Liver (tissue), 9 donors: ENCODE results near the gene EFCAB14. TPM values are rescaled to one million over a fixed set of nuclear protein-coding genes. Genes with fewer than 3 reads are reported as not detected.

Source experiments
- DNase-seq: peaks from one replicate; pipeline ENCODE4 v3.0.0-alpha.2; 2017; ENCODE audit warnings: low spot score
- H3K27ac ChIP-seq, 2 donors: one replicate each; pipeline ENCODE4 v1.7.0; 2013; ENCODE audit warnings: inconsistent platforms in 2 of 2, low read length in 2 of 2, control low read depth in 1 of 2, low read depth in 1 of 2, mild to moderate bottlenecking in 1 of 2
- H3K27me3 ChIP-seq, 4 donors: one replicate each; pipeline versions ENCODE4 v1.6.1 to v1.7.0; 2013; ENCODE audit warnings: low read length in 3 of 4, inconsistent platforms in 1 of 4, mild to moderate bottlenecking in 1 of 4, moderate library complexity in 1 of 4; ENCODE audit not compliant: control insufficient read depth in 4 of 4, insufficient read depth in 4 of 4
- H3K36me3 ChIP-seq, 4 donors: one replicate each; pipeline versions ENCODE4 v1.6.1 to v1.7.0; 2013; ENCODE audit warnings: low read length in 3 of 4, mild to moderate bottlenecking in 3 of 4, low read depth in 1 of 4, moderate library complexity in 1 of 4; ENCODE audit not compliant: control insufficient read depth in 4 of 4, insufficient read depth in 3 of 4
- H3K4me1 ChIP-seq, 4 donors: one replicate each; pipeline versions ENCODE4 v1.6.1 to v1.7.0; 2013; ENCODE audit warnings: low read length in 3 of 4, mild to moderate bottlenecking in 3 of 4, moderate library complexity in 1 of 4; ENCODE audit not compliant: control insufficient read depth in 4 of 4, insufficient read depth in 4 of 4
- H3K4me3 ChIP-seq, 3 donors: one replicate each; pipeline versions ENCODE4 v1.6.1 to v1.7.0; 2013; ENCODE audit warnings: low read length in 3 of 3, control low read depth in 1 of 3, low read depth in 1 of 3, mild to moderate bottlenecking in 1 of 3
- H3K9ac ChIP-seq, 2 donors: one replicate each; pipeline ENCODE4 v1.7.0; 2013; ENCODE audit warnings: low read length in 2 of 2, mild to moderate bottlenecking in 2 of 2, moderate library complexity in 2 of 2, control low read depth in 1 of 2, low read depth in 1 of 2
- H3K9me3 ChIP-seq, 4 donors: one replicate each; pipeline versions ENCODE4 v1.6.1 to v1.7.0; 2013; ENCODE audit warnings: low read length in 3 of 4; ENCODE audit not compliant: control insufficient read depth in 4 of 4
- ATF3 ChIP-seq: IDR thresholded peaks from 2 replicates; pipeline ENCODE4 v1.6.1; 2016; ENCODE audit warnings: antibody characterized with exemption
- CTCF ChIP-seq: fragments of 150-350 bp; IDR thresholded peaks from 2 replicates; pipeline ENCODE4 v1.5.1; 2017; ENCODE audit warnings: improper control_type of control experiment, low read depth, low read length; ENCODE audit not compliant: missing input control
- EGR1 ChIP-seq, 2 donors: IDR thresholded peaks; 2 replicates each; pipeline ENCODE4 v1.6.1; 2016 to 2018; ENCODE audit warnings: antibody characterized with exemption in 2 of 2, low read depth in 2 of 2
- FOXA1 ChIP-seq: IDR thresholded peaks from 2 replicates; pipeline ENCODE4 v1.6.1; 2016; ENCODE audit warnings: antibody characterized with exemption
- FOXA2 ChIP-seq: IDR thresholded peaks from 2 replicates; pipeline ENCODE4 v1.6.1; 2016; ENCODE audit warnings: antibody characterized with exemption
- GABPA ChIP-seq, 2 donors: IDR thresholded peaks in 1 of 2; conservative IDR thresholded peaks in 1 of 2; 2 replicates each; pipeline ENCODE4 v1.6.1; 2016; ENCODE audit warnings: antibody characterized with exemption in 2 of 2, mild to moderate bottlenecking in 1 of 2, moderate library complexity in 1 of 2
- HNF4A ChIP-seq, 2 donors: conservative IDR thresholded peaks; 2 replicates each; pipeline ENCODE4 v1.6.1; 2016; ENCODE audit warnings: antibody characterized with exemption in 2 of 2, mild to moderate bottlenecking in 2 of 2
- HNF4G ChIP-seq: IDR thresholded peaks from 2 replicates; pipeline ENCODE4 v1.6.1; 2016; ENCODE audit warnings: antibody characterized with exemption
- JUND ChIP-seq, 2 donors: IDR thresholded peaks; 2 replicates each; pipeline ENCODE4 v1.6.1; 2016; ENCODE audit warnings: antibody characterized with exemption in 2 of 2
- MAX ChIP-seq: IDR thresholded peaks from 2 replicates; pipeline ENCODE4 v1.6.1; 2016; ENCODE audit warnings: antibody characterized with exemption
- NR2F2 ChIP-seq: IDR thresholded peaks from 2 replicates; pipeline ENCODE4 v1.6.1; 2016; ENCODE audit warnings: antibody characterized with exemption
- RAD21 ChIP-seq, 2 donors: IDR thresholded peaks; 2 replicates each; pipeline ENCODE4 v1.6.1; 2016; ENCODE audit warnings: antibody characterized with exemption in 2 of 2, mild to moderate bottlenecking in 2 of 2
- REST ChIP-seq: IDR thresholded peaks from 2 replicates; pipeline ENCODE4 v1.6.1; 2016; ENCODE audit warnings: antibody characterized with exemption, mild to moderate bottlenecking
- RXRA ChIP-seq, 2 donors: IDR thresholded peaks; 2 replicates each; pipeline ENCODE4 v1.6.1; 2017 to 2018; ENCODE audit warnings: antibody characterized with exemption in 2 of 2, mild to moderate bottlenecking in 1 of 2
- SP1 ChIP-seq: IDR thresholded peaks from 2 replicates; pipeline ENCODE4 v1.6.1; 2018; ENCODE audit warnings: antibody characterized with exemption, mild to moderate bottlenecking
- TAF1 ChIP-seq: conservative IDR thresholded peaks from 2 replicates; pipeline ENCODE4 v1.6.1; 2016; ENCODE audit warnings: antibody characterized with exemption, mild to moderate bottlenecking
- YY1 ChIP-seq: IDR thresholded peaks from 2 replicates; pipeline ENCODE4 v1.6.1; 2016; ENCODE audit warnings: antibody characterized with exemption, mild to moderate bottlenecking
- ZBTB33 ChIP-seq: IDR thresholded peaks from 2 replicates; pipeline ENCODE4 v1.6.1; 2016; ENCODE audit warnings: antibody characterized with exemption
- WGBS: extraction: QIAGEN DNeasy Blood & Tissue Kit; methylation state at CpG from one replicate; pipeline ENCODE4 v1.1.7; 2013; 5-methylcytosine and 5-hydroxymethylcytosine counted together
- polyA plus RNA-seq, 2 donors: library from polyadenylated mRNA; stranded (reverse) in 1 of 2; unstranded in 1 of 2; fragments of 200-250 nt in 1 of 2; fragments of >200 nt in 1 of 2; fragmentation: Nextera tagmentation in 1 of 2; extraction: Ambion mirVana in 1 of 2; gene quantifications; one replicate each; pipeline versions ENCODE4 v1.2.1 to v1.2.3, GENCODE V29; 2013 to 2015
- total RNA-seq, 2 donors: library from RNA; depleted of rRNA; stranded (reverse); fragments of >200 nt; gene quantifications; one replicate each; pipeline ENCODE4 v1.2.3, GENCODE V29; 2014
- donor health status: healthy.
- donor health status: healthy.
- donor health status: healthy.
- donor health status: healthy.
- donor health status: healthy.

Gene EFCAB14
- total and polyA plus RNA-seq, 4 donors = 14.8 to 34.6 (median 23.7) TPM

- TF ChIP-seq SP1 (peak; percentile 37), GABPA (IDR thresholded peaks at IDR 0.05 in 1 of 2, conservative IDR thresholded peaks at IDR 0.05 in 1 of 2) (no peak), YY1 (peak; percentile 24), NR2F2 (no peak), REST (no peak), TAF1 (no peak), EGR1 (IDR thresholded peaks at IDR 0.05; ENCODE audit: low read depth in 2 of 2) (no peak), FOXA2 (no peak), HNF4G (no peak), HNF4A (conservative IDR thresholded peaks at IDR 0.05) (peak; percentile 18), RAD21 (IDR thresholded peaks at IDR 0.05) (peak in 1 of 2 donors; percentile 36), RXRA (IDR thresholded peaks at IDR 0.05) (peak; percentile 28 to 32), MAX (no peak), ZBTB33 (no peak), JUND (IDR thresholded peaks at IDR 0.05) (no peak), FOXA1 (no peak), CTCF (no peak), ATF3 (no peak)
- H3K36me3 ChIP-seq = peaks cover 14 to 79% (median 50%) of the 10 kb centered on the region in 4 donors
- no peaks in the 10 kb centered on the region for H3K9me3 ChIP-seq
- no peaks in the 10 kb centered on the region for H3K27me3 ChIP-seq
- 59% methylated on average over 2 of the region's 2 CpGs for WGBS
- H3K27ac ChIP-seq = peak overlapping the region in 1 of 2 donors; percentile 20
- peaks cover 0 to 9% (median 7%) of the 10 kb centered on the region in 4 donors for H3K4me1 ChIP-seq
- no peak for DNase-seq
- no peak overlapping the region for H3K9ac ChIP-seq
- no peak overlapping the region for H3K4me3 ChIP-seq
These were observed 31.7 kb downstream of the EFCAB14 start for GRCh38 chr1:46687093-46687659.
